HG02571 (cell line): Measurements from ENCODE around the gene ZBTB7A.

ENCODE experiments used
- ATAC-seq: cut with Tn5 transposase; IDR thresholded peaks from one replicate; pipeline ENCODE4 v1.9.1; 2021; ENCODE audit warnings: mild to moderate bottlenecking, moderate library complexity; ENCODE audit not compliant: unreplicated experiment

Gene ZBTB7A

DNA sequence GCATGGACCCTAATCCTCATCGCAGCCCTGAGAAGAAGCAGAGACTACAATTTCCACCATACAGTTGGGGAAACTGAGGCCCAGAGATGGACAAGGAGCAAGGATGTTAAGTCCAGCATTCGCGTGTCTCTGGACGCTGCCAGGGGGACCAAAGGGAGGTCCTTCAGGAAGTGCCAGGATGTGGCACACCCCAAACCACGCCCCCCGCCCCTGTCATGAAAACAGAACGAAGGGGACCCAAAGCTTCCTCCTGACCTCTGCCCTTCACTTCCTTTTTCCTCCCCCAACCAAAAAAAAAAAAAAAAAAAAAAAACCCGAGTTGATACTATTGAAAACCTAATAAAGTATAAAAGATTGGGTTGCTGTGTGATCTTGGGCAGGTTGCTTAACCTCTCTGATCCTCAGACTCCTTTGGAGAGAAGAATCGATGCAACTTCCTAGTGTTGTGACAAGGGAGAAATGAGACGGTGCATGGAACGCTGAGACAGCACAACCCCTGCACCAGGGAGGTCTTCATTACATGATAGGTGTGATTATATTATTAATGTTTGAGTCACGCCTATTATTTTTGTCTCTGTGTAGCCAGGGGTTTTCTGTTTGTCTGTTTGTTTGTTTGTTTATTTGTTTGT is 2.7 kb upstream of the ZBTB7A start:
- ATAC-seq = no peak

- no peak for ATAC-seq
Observed at GRCh38 chr19:4068047-4068966, 1.6 kb upstream of the ZBTB7A start.

GRCh38 chr19:4067396-4068046 is 822 bp upstream of the ZBTB7A start:
- ATAC-seq = no peak

- no peak for ATAC-seq
Observed at GRCh38 chr19:4066176-4066606, 508 bp downstream of the ZBTB7A start.

GRCh38 chr19:4065430-4066175 is 1.1 kb downstream of the ZBTB7A start:
- peak; percentile 66 for ATAC-seq

DNA sequence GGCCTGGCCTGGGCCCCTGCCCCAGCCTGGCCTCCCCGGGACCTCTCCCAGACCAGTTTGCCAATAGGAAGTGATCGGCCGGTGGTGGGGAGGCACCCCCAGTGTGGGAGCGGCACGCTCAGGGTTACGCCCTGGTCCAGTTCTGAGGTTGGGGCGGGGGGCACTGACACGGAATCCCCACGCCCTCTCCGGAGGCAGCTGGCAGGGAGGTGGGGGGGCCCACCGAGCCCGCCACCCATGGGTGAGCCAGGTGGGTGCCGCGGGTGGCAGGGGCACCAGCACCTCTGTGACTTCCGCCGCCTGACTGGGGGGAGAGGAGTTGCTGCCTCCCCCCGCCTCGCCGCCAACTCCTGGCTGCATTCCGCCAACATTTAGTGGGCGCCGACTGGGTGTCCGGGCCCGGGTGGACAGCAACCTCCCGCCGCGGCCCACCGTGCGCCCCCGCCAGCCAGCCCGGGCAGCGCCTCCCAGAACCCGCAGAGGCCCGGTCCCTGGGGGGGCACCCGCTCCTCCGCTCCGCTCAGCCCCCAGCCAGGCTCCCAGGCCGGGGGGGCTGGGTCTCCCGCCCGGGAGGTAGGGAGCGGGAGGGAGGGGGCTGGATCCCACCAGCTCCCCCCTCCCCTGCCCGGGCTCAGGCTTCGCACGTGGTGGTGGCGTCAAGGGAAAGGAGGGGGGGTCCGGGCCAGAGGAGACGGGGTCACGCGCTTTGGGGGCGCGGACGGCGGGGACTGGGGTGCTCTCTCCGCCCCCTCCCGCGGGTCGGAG is 2.0 kb downstream of the ZBTB7A start:
- no peak for ATAC-seq

DNA sequence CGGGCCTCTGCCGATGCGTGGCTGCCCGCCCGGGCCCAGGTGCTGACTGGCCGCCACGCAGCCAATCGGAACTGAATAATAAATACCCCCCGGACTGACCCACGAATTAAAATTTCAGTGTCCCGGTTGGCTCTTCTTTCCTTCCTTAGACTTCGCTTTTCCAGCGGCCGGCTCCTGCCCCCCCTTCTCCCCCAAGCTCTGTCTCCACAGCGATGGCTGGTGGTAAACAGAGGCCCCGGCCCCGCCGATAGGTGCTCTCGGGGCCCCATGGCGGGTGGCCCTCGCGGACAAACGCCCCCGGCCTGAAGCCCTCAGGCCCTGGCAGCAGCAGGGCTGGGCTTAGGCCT is 2.6 kb downstream of the ZBTB7A start:
- ATAC-seq = no peak

DNA sequence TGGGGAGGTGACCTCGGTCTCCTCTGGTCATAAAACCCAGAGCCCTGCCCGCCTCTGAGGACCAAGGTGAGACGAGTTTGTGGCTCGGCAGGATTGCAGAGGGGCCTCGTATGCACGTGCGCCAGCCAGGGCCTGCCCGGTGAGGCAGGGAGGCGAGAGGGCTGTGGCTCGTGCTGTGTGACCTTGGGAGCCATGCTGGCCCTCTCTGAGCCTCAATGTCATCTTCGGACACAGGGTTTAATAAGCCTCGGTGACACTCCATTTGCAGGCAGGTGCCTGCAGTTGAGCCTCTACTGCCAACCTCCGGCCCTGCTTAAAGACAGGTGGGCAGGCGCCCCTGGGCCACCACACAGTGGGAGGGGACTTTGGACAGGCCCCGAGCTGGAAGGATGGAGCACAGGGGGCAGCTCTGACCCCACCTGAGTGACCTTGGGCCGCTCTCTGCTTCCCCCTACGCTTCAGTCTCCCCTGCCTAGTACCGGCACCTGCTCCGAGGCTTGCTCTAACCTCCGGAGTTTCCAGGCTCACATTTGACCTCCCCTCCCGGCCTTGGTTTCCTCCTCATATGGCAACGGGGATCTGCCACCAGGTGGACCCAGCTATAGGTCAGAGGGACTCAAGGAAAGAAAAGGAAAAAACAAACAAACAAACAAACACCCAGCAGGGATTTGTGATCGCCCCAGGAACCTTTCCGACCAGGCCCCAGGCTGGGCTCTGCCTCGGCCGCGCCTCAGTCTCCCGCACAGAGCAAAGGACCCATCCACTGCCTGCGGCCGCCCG is 3.1 kb downstream of the ZBTB7A start:
- no peak for ATAC-seq

GRCh38 chr19:4062419-4063368 is 4.0 kb downstream of the ZBTB7A start:
- no peak for ATAC-seq

DNA sequence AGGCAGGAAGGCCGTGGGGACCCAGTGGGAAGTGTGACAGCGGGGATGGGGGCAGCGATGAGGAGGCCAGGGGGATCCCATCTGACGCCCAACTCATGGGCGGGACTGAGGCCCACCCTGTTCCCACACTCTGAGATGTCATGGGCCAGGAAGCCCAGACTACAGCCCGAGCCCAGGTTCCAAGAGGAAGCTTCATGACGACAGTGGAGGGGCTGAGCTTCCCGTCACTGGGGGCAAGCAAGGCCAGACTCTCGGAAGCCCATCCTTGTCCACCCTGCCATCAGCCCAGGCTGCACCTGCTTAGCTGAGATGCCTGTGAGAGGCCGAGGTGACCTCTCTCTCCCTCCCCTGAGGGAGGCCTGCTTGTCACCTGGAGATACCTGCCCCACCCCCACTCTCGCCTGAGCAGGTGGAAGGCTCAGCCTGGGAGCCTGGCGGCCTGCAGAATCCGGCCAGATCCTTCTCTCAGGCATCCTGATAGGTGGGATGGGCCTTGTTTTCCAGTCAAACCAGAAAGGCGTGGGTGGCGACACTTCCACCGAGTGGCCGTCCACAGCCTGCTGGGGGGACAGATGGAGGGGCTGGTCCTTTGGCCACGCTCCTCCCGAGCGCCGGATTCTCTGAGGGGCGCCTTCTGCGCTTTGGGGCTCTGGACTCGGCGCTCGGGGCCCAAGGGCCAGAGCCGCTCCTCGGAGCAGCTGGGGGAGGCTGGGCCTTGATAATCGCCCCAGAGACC is 4.8 kb downstream of the ZBTB7A start:
- ATAC-seq = no peak

DNA sequence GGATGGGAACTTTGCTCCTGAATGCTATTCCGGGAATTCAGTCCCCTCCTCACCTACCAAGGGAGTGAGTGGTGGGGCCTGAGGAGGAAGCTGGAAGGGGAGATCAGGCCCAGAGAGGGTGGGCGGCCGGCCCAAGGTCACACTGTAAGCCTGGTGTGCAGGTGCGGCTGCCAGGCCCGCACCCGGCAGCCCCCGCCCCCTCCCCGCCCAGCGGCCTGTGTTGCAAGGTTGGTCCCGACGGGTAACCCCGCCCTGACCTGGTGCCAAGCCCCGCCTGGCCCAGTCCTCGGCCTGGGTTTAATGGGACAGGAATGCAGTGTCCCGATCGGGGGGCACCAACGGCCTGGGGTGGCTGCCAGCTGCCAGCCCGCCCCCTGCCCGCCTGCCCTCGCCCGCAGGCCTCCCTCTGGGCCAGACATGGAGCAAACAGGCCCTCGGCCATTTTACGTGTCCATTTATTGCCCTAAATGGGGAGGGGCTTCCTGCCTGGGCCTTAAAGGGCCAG is 5.5 kb downstream of the ZBTB7A start:
- no peak for ATAC-seq

GRCh38 chr19:4060621-4061177 is 6.0 kb downstream of the ZBTB7A start:
- no peak for ATAC-seq

- ATAC-seq = no peak
Observed at GRCh38 chr19:4059891-4060620, 6.6 kb downstream of the ZBTB7A start.

GRCh38 chr19:4059453-4059871 is 7.2 kb downstream of the ZBTB7A start:
- ATAC-seq = no peak

DNA sequence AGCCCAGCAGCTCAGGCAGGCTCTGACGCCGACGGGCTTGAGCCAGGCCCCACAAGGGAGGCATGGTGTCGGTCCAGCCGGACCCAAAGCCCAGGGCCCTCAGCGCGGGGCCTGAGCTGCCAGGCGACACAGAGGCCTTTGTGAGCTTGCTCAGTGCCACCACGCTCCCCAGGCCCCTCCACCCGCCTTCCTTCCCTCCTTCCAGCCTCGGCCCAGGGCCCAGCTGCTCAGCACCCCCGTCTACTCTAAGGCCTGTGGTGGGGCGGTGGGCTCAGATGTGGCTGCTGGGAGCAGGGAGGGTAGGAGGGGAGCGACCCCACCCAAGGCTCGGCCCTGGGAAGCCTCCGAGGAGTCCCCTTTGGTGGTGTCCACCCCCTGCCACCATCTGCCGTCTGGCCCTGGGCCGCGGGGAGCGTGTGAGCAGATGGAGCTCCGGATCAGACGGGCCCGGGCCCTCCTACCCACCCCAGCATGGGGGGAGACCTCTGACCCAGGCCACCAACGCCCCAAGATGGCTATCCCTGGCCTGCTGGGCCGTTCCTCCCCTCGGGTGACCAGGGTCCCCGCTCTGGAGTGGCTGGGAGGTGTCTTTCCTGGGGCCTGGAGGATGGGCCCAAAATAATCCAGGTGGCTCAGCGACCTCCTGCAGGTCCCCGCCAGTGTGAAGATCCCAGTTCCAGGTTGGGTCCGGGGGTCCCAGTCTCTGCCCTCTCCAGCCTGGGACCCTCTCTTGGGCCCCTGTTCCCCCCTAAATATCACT is 7.8 kb downstream of the ZBTB7A start:
- ATAC-seq = no peak
